Vagina (tissue), 2 donors: ENCODE data around the gene CAPN3. TPM values are rescaled to one million over a fixed set of nuclear protein-coding genes. Genes with fewer than 3 reads are reported as not detected.

Source experiments
- DNase-seq, 2 donors: peaks; one replicate each; pipeline ENCODE4 v3.0.0-alpha.2; 2017; ENCODE audit errors: extremely low spot score in 2 of 2
- H3K27ac ChIP-seq: fragments of 200-600 bp; sonication (generic); one replicate; pipeline ENCODE4 v1.5.1; 2019
- H3K27me3 ChIP-seq: fragments of 200-600 bp; sonication (generic); one replicate; pipeline ENCODE4 v1.5.1; 2019
- H3K36me3 ChIP-seq, 2 donors: fragments of 200-600 bp; sonication (generic); one replicate each; pipeline ENCODE4 v1.5.1; 2017 to 2019
- H3K4me1 ChIP-seq: fragments of 200-600 bp; sonication (generic); one replicate; pipeline ENCODE4 v1.5.1; 2019
- H3K4me3 ChIP-seq, 2 donors: fragments of 200-600 bp; sonication (generic); 1 replicate in 1 of 2; 2 replicates in 1 of 2; pipeline ENCODE4 v1.5.1; 2016 to 2019
- H3K9me3 ChIP-seq: fragments of 200-600 bp; sonication (generic); one replicate; pipeline ENCODE4 v1.5.1; 2019
- POLR2A ChIP-seq, 2 donors: fragments of 450-650 bp; IDR thresholded peaks; one replicate each; pipeline ENCODE4 v1.6.1; 2017; ENCODE audit warnings: antibody characterized with exemption in 2 of 2, mild to moderate bottlenecking in 2 of 2, moderate library complexity in 2 of 2
- POLR2AphosphoS5 ChIP-seq, 2 donors: sonication (generic); formaldehyde crosslinking; IDR thresholded peaks; one replicate each; pipeline ENCODE4 v1.9.0; 2017; ENCODE audit warnings: antibody characterized with exemption in 2 of 2, mild to moderate bottlenecking in 2 of 2, low read depth in 1 of 2; ENCODE audit not compliant: insufficient read depth in 1 of 2
- intact Hi-C: fragments of 100-400 bp; cut with DNase I; formaldehyde crosslinking; loops from one replicate; pipeline ENCODE4 v1.15.1; 2023
- total RNA-seq: library from RNA; depleted of rRNA; stranded (reverse); fragments of >200 nt; gene quantifications from one replicate; pipeline ENCODE4 v1.2.3, GENCODE V29; 2016
- TF ChIP-seq, protein P1 (sequence below), 3 experiments: fragments of 450-650 bp in 2 of 3; fragments of 200-600 bp in 1 of 3; sonication (generic) in 1 of 3; IDR thresholded peaks; one replicate each; pipeline ENCODE4 v1.5.1; 2017 to 2019; ENCODE audit warnings: antibody characterized with exemption in 3 of 3, mild to moderate bottlenecking in 2 of 3, moderate library complexity in 2 of 3

CAPN3 gene
- total RNA-seq, 1 donor from 2014 or later: 18.4 TPM

- no peak overlapping the region for H3K4me3 ChIP-seq
- peaks cover 12% of the 10 kb centered on the region for H3K4me1 ChIP-seq
- intact Hi-C loops: no loop called here
- H3K9me3 ChIP-seq: no peaks in the 10 kb centered on the region
- H3K27me3 ChIP-seq: no peaks in the 10 kb centered on the region
- peaks cover 0 to 54% of the 10 kb centered on the region in 2 donors for H3K36me3 ChIP-seq
- H3K27ac ChIP-seq: no peak overlapping the region
- no peak for DNase-seq
- TF ChIP-seq POLR2AphosphoS5 (IDR thresholded peaks at IDR 0.05; ENCODE audit: insufficient read depth in 1 of 2, low read depth in 1 of 2) (no peak), POLR2A (IDR thresholded peaks at IDR 0.05) (no peak)
- TF ChIP-seq, protein P1, sequence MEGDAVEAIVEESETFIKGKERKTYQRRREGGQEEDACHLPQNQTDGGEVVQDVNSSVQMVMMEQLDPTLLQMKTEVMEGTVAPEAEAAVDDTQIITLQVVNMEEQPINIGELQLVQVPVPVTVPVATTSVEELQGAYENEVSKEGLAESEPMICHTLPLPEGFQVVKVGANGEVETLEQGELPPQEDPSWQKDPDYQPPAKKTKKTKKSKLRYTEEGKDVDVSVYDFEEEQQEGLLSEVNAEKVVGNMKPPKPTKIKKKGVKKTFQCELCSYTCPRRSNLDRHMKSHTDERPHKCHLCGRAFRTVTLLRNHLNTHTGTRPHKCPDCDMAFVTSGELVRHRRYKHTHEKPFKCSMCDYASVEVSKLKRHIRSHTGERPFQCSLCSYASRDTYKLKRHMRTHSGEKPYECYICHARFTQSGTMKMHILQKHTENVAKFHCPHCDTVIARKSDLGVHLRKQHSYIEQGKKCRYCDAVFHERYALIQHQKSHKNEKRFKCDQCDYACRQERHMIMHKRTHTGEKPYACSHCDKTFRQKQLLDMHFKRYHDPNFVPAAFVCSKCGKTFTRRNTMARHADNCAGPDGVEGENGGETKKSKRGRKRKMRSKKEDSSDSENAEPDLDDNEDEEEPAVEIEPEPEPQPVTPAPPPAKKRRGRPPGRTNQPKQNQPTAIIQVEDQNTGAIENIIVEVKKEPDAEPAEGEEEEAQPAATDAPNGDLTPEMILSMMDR (IDR thresholded peaks at IDR 0.05): no peak
These were observed 89.0 kb downstream of the CAPN3 start for GRCh38 chr15:42448281-42448680.

GRCh38 chr15:42449770-42450424, 90.6 kb downstream of the CAPN3 start:
- Histone ChIP-seq H3K9me3 (no peaks in the 10 kb centered on the region), H3K4me3 (no peak overlapping the region), H3K4me1 (peaks cover 13% of the 10 kb centered on the region), H3K27me3 (no peaks in the 10 kb centered on the region), H3K27ac (no peak overlapping the region), H3K36me3 (peaks cover 0 to 47% of the 10 kb centered on the region in 2 donors)
- TF ChIP-seq, protein P1 (IDR thresholded peaks at IDR 0.05): no peak
- TF ChIP-seq POLR2AphosphoS5 (IDR thresholded peaks at IDR 0.05; ENCODE audit: insufficient read depth in 1 of 2, low read depth in 1 of 2) (no peak), POLR2A (IDR thresholded peaks at IDR 0.05) (no peak)
- DNase-seq: no peak
- intact Hi-C loops: no loop called here

GRCh38 chr15:42450425-42450790, 91.1 kb downstream of the CAPN3 start:
- no peaks in the 10 kb centered on the region for H3K9me3 ChIP-seq
- TF ChIP-seq POLR2AphosphoS5 (IDR thresholded peaks at IDR 0.05; ENCODE audit: insufficient read depth in 1 of 2, low read depth in 1 of 2) (no peak), POLR2A (IDR thresholded peaks at IDR 0.05) (no peak)
- TF ChIP-seq, protein P1 (IDR thresholded peaks at IDR 0.05): no peak
- no peak for DNase-seq
- no peak overlapping the region for H3K4me3 ChIP-seq
- intact Hi-C loops: no loop called here
- no peak overlapping the region for H3K27ac ChIP-seq
- peaks cover 0 to 46% of the 10 kb centered on the region in 2 donors for H3K36me3 ChIP-seq
- peaks cover 18% of the 10 kb centered on the region for H3K4me1 ChIP-seq
- no peaks in the 10 kb centered on the region for H3K27me3 ChIP-seq

DNA sequence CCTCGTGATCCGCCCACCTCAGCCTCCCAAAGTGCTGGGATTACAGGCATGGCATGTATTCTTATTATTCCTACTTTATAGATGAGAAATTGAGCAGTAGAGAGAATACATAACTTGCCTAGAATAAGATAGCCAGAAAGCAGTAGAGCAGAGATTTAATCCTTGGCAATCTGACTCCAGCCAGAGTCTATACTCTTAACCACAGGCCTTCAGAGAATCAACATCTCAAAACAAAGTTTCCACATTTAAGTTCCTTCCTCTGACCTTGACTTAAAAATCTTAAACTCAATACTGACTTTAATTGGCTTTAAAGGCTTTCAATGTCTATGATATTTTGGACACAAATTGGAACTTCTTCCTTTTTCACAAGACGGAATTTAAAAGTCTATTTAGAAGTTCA, 94.5 kb downstream of the CAPN3 start:
- H3K9me3 ChIP-seq: no peaks in the 10 kb centered on the region
- H3K4me3 ChIP-seq: no peak overlapping the region
- intact Hi-C loops: no loop called here
- peaks cover 0 to 19% of the 10 kb centered on the region in 2 donors for H3K36me3 ChIP-seq
- H3K27ac ChIP-seq: no peak overlapping the region
- peaks cover 32% of the 10 kb centered on the region for H3K4me1 ChIP-seq
- H3K27me3 ChIP-seq: no peaks in the 10 kb centered on the region
- DNase-seq: no peak
- TF ChIP-seq POLR2AphosphoS5 (IDR thresholded peaks at IDR 0.05; ENCODE audit: insufficient read depth in 1 of 2, low read depth in 1 of 2): no peak
- TF ChIP-seq POLR2A (IDR thresholded peaks at IDR 0.05): no peak
- TF ChIP-seq, protein P1 (IDR thresholded peaks at IDR 0.05): no peak

GRCh38 chr15:42456531-42456930, 97.2 kb downstream of the CAPN3 start:
- peak overlapping the region; percentile 17 to 27 for H3K4me3 ChIP-seq
- intact Hi-C loops: no loop called here
- peaks cover 25% of the 10 kb centered on the region for H3K4me1 ChIP-seq
- peak overlapping the region; percentile 83 for H3K27ac ChIP-seq
- no peaks in the 10 kb centered on the region for H3K9me3 ChIP-seq
- no peak for DNase-seq
- no peaks in the 10 kb centered on the region for H3K27me3 ChIP-seq
- TF ChIP-seq POLR2AphosphoS5 (IDR thresholded peaks at IDR 0.05; ENCODE audit: insufficient read depth in 1 of 2, low read depth in 1 of 2) (no peak), POLR2A (IDR thresholded peaks at IDR 0.05) (no peak)
- TF ChIP-seq, protein P1 (IDR thresholded peaks at IDR 0.05): no peak
- H3K36me3 ChIP-seq: peaks cover 0 to 8% of the 10 kb centered on the region in 2 donors
